T-cell (primary cell): ENCODE data around the gene DCC. TPM values are rescaled to one million over a fixed set of nuclear protein-coding genes. Genes with fewer than 3 reads are reported as not detected.

Experiments used
- ATAC-seq, 4 experiments: fragments of 200-7000 bp in 3 of 4; fragments of 150-1000 bp in 1 of 4; cut with Tn5 transposase; replicated peaks in 1 of 4; 1 replicate in 3 of 4; 2 replicates in 1 of 4; pipeline ENCODE4 v1.10.0; 2021; ENCODE audit warnings: moderate library complexity in 3 of 4, mild to moderate bottlenecking in 2 of 4, moderate number of reproducible peaks in 1 of 4
- CTCF ChIA-PET, 2 donors: fragments of 300-600 bp; sonication (Branson Sonifier 250); formaldehyde crosslinking; loops; one replicate each; lab custom pipeline; 2022; ENCODE audit warnings: antibody characterized with exemption in 2 of 2; lab: Charles Lee
- POLR2A ChIA-PET, 2 donors: fragments of 300-600 bp; sonication (Branson Sonifier 250); formaldehyde crosslinking; loops; one replicate each; lab custom pipeline; 2022; ENCODE audit warnings: antibody characterized with exemption in 2 of 2; lab: Charles Lee
- DNase-seq, 35 experiments: peaks; one replicate each; pipeline versions ENCODE4 v3.0.0 to v3.0.0-alpha.2; 2013 to 2023
- H3K27ac ChIP-seq: one replicate; pipeline ENCODE4 v1.5.1; 2013; ENCODE audit warnings: low read length
- H3K27me3 ChIP-seq, 2 experiments: replicated peaks in 1 of 2; 1 replicate in 1 of 2; 2 replicates in 1 of 2; pipeline versions ENCODE4 v1.6.1 to v1.7.0; 2013; ENCODE audit warnings: low read length in 1 of 2, mixed read lengths in 1 of 2; ENCODE audit not compliant: control insufficient read depth in 2 of 2, insufficient read depth in 2 of 2; ENCODE audit errors: extremely low read depth in 1 of 2
- H3K36me3 ChIP-seq, 2 donors: 1 replicate in 1 of 2; 2 replicates in 1 of 2; pipeline versions ENCODE4 v1.6.1 to v1.7.0; 2013; ENCODE audit warnings: low read length in 1 of 2; ENCODE audit not compliant: control insufficient read depth in 2 of 2, insufficient read depth in 1 of 2; ENCODE audit errors: extremely low read depth in 1 of 2
- H3K4me1 ChIP-seq, 2 experiments: 1 replicate in 1 of 2; 2 replicates in 1 of 2; pipeline versions ENCODE4 v1.6.1 to v1.7.0; 2013; ENCODE audit warnings: low read length in 2 of 2, mixed read lengths in 1 of 2; ENCODE audit not compliant: insufficient read depth in 2 of 2, control insufficient read depth in 1 of 2; ENCODE audit errors: extremely low read depth in 1 of 2
- H3K4me3 ChIP-seq, 2 donors: 1 replicate in 1 of 2; 2 replicates in 1 of 2; pipeline versions ENCODE4 v1.5.1 to v1.7.0; 2013; ENCODE audit warnings: mild to moderate bottlenecking in 2 of 2, low read length in 1 of 2, moderate library complexity in 1 of 2; ENCODE audit not compliant: control insufficient read depth in 1 of 2; ENCODE audit errors: extremely low read depth in 1 of 2
- H3K9me3 ChIP-seq: 2 replicates; pipeline ENCODE4 v1.7.0; 2013
- H3K27ac Mint-ChIP-seq, 2 donors: one replicate each; pipeline ENCODE4 v1.8.0; 2020 to 2021; ENCODE audit warnings: mild to moderate bottlenecking in 2 of 2, mixed read lengths in 2 of 2
- H3K27me3 Mint-ChIP-seq, 2 donors: one replicate each; pipeline ENCODE4 v1.8.0; 2021 to 2022; ENCODE audit warnings: mixed read lengths in 2 of 2
- H3K36me3 Mint-ChIP-seq: one replicate; pipeline ENCODE4 v1.8.0; 2021; ENCODE audit warnings: mixed read lengths
- H3K4me1 Mint-ChIP-seq, 3 donors: one replicate each; pipeline ENCODE4 v1.8.0; 2020 to 2022; ENCODE audit warnings: mixed read lengths in 3 of 3, mild to moderate bottlenecking in 1 of 3
- H3K4me3 Mint-ChIP-seq, 3 donors: one replicate each; pipeline ENCODE4 v1.8.0; 2020 to 2022; ENCODE audit warnings: mild to moderate bottlenecking in 3 of 3, mixed read lengths in 3 of 3, moderate library complexity in 3 of 3
- H3K9me3 Mint-ChIP-seq, 3 donors: one replicate each; pipeline ENCODE4 v1.8.0; 2020 to 2022; ENCODE audit warnings: mixed read lengths in 3 of 3
- WGBS: methylation state at CpG from one replicate; pipeline ENCODE4 v1.1.5; 2013; ENCODE audit warnings: missing lambda C conversion rate; ENCODE audit not compliant: insufficient coverage; 5-methylcytosine and 5-hydroxymethylcytosine counted together
- total RNA-seq, 35 experiments: library from RNA in 6 of 35; stranded (reverse) in 6 of 35; fragments of 120-200 nt in 1 of 35; gene quantifications; one replicate each; pipeline versions ENCODE4 v1.2.1 to v1.2.4 and lab custom pipeline; 2013 to 2026

DCC gene
- total RNA-seq, 5 donors from 2014 or later (not counting 1 experiment from before 2014, with no cell fraction given) = not detected

DNA sequence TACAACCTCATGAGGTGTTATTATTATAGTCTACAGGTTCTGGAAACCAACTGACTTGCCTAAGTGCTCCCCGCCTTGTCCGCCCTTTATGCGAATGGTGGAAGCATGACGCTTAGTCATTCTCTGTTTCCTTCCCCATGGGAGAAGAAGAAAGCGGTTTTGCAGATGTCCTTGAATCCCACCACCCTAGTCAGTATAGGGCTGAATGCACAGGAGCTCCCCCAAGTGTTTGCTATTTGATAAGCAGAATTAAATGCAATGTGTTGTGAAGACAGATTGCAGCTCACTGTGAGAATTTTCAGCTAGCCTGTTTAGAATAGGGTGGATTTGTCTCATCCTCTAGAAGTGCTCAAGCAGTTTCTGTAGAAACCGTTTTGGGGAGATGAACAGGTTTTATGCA lies 652.0 kb downstream of the DCC start:
- no CpG with 5 or more reads among the region's 6 CpGs for WGBS
- H3K27ac ChIP-seq = no peak overlapping the region
- no peaks in the 10 kb centered on the region for H3K27me3 ChIP-seq
- ChIA-PET CTCF (no interaction called here), POLR2A (no interaction called here)
- H3K9me3 Mint-ChIP-seq = peaks cover 4 to 8% (median 6%) of the 10 kb centered on the region in 3 donors
- no peaks in the 10 kb centered on the region for H3K4me1 Mint-ChIP-seq
- ATAC-seq (no peak), DNase-seq (no peak)
- H3K36me3 Mint-ChIP-seq = no peaks in the 10 kb centered on the region
- no peak overlapping the region for H3K4me3 Mint-ChIP-seq
- no peaks in the 10 kb centered on the region for H3K27me3 Mint-ChIP-seq
- no peak overlapping the region for H3K4me3 ChIP-seq
- H3K4me1 ChIP-seq = no peaks in the 10 kb centered on the region
- no peaks in the 10 kb centered on the region for H3K36me3 ChIP-seq
- H3K9me3 ChIP-seq = no peaks in the 10 kb centered on the region
- no peak overlapping the region for H3K27ac Mint-ChIP-seq

DNA sequence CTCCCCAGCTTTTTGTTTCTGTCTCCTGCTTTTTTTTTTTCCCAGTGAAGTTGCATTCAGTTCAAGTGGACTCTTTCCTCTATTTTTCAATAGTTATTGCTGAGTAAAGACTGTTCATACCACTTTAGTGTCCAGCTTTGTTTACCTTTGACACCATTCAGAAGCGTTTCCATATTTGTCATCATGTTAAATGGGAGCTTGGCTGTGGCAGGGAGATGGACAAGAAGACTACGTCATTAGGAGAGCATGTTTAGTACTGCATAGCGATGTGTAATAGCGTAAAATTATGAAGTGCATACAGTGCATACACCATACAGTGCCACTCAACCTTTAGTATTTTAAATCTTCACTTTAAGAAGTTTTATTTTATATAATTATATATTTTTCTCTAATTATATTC lies 655.9 kb downstream of the DCC start:
- H3K27me3 ChIP-seq = no peaks in the 10 kb centered on the region
- H3K27ac ChIP-seq = no peak overlapping the region
- DNase-seq (no peak), ATAC-seq (no peak)
- no peaks in the 10 kb centered on the region for H3K9me3 ChIP-seq
- no CpG with 5 or more reads among the region's 4 CpGs for WGBS
- H3K27ac Mint-ChIP-seq = no peak overlapping the region
- peaks cover 0 to 4% (median 4%) of the 10 kb centered on the region in 3 donors for H3K9me3 Mint-ChIP-seq
- H3K4me3 ChIP-seq = no peak overlapping the region
- H3K27me3 Mint-ChIP-seq = no peaks in the 10 kb centered on the region
- ChIA-PET CTCF (interaction anchor here in 1 of 2 donors (0.7 kb wide), 1 partner anchor 9 kb away, joined by 3 read pairs; no protein-coding TSS in a partner anchor), POLR2A (no interaction called here)
- no peaks in the 10 kb centered on the region for H3K4me1 ChIP-seq
- H3K4me3 Mint-ChIP-seq = no peak overlapping the region
- no peaks in the 10 kb centered on the region for H3K36me3 ChIP-seq
- no peaks in the 10 kb centered on the region for H3K36me3 Mint-ChIP-seq
- H3K4me1 Mint-ChIP-seq = no peaks in the 10 kb centered on the region

DNA sequence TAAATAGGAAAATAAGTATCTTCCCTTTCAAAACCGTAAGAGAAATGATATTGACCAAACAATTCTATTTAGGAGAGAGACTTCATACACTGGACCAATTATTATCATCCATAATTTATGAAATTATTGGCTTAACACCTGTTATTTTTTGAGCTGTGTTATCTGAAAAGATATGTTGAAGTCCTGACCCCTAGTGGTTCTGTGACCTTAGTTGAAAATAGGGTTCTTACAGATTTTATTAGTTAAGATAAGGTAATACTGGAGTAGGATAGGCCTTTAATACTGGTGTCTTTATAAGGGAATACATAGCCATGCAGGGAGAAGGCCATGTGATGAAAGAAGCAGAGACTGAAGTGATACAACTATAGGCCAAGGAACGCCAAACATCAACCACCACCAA lies 659.6 kb downstream of the DCC start:
- Mint-ChIP-seq H3K36me3 (no peaks in the 10 kb centered on the region), H3K4me1 (no peaks in the 10 kb centered on the region), H3K27ac (no peak overlapping the region), H3K9me3 (peaks cover 3 to 11% (median 4%) of the 10 kb centered on the region in 3 donors), H3K27me3 (no peaks in the 10 kb centered on the region), H3K4me3 (no peak overlapping the region)
- no peak overlapping the region for H3K4me3 ChIP-seq
- no peaks in the 10 kb centered on the region for H3K4me1 ChIP-seq
- no peaks in the 10 kb centered on the region for H3K27me3 ChIP-seq
- WGBS = no CpG with 5 or more reads among the region's 2 CpGs
- ChIA-PET POLR2A (interaction anchor here in 1 of 2 donors (0.7 kb wide), 1 partner anchor 150 kb away, joined by 4 read pairs; no protein-coding TSS in a partner anchor), CTCF (interaction anchor here in 1 of 2 donors (0.6 kb wide), 1 partner anchor 9 kb away, joined by 3 read pairs; no protein-coding TSS in a partner anchor)
- ATAC-seq (no peak), DNase-seq (no peak)
- H3K36me3 ChIP-seq = no peaks in the 10 kb centered on the region
- no peak overlapping the region for H3K27ac ChIP-seq
- no peaks in the 10 kb centered on the region for H3K9me3 ChIP-seq

DNA sequence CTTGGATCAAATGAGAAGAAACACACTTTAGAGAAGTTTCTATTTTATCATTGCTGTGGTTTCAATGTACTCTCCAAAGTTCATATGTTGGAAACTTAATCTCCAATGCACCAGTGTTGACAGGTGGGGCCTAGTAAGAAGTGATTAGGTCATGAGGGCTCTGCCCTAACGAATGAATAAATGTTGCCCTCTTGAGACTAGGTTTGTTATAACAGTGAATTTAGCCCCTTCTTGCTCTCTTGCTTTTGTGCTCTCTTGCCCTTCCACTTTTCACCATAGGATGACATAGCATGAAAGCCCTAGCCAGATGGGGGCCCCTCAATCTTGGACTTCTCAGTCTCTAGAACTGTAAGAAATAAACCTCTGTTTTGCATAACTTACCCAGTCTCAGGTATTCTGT lies 664.8 kb downstream of the DCC start:
- no peak overlapping the region for H3K27ac ChIP-seq
- Mint-ChIP-seq H3K36me3 (no peaks in the 10 kb centered on the region), H3K9me3 (peaks cover 0 to 18% (median 6%) of the 10 kb centered on the region in 3 donors), H3K4me3 (no peak overlapping the region), H3K27ac (no peak overlapping the region), H3K27me3 (no peaks in the 10 kb centered on the region), H3K4me1 (no peaks in the 10 kb centered on the region)
- H3K4me1 ChIP-seq = no peaks in the 10 kb centered on the region
- ATAC-seq (no peak), DNase-seq (no peak)
- ChIA-PET CTCF (no interaction called here), POLR2A (no interaction called here)
- H3K9me3 ChIP-seq = no peaks in the 10 kb centered on the region
- H3K27me3 ChIP-seq = no peaks in the 10 kb centered on the region
- H3K36me3 ChIP-seq = no peaks in the 10 kb centered on the region
- WGBS = 40% methylated on average over 1 of the region's 1 CpG
- H3K4me3 ChIP-seq = no peak overlapping the region

DNA sequence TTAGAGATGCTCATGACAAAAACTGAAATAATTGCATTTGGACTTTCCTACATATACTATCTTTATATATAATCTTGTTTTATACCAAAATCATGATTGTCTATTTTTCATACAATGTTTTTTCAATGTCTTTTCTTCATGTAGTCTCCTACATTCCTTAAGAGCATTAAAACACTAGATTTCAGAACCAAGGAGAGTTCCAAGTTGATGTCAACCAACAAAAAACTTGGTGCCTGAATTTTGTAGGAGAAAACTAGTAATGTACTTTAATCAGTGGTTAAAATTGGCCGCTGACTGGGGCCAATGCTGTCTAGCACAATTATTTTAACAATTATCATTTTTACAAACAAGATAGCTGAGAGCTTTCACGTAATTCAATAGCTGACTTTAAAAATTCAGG lies 678.8 kb downstream of the DCC start:
- no peak overlapping the region for H3K27ac ChIP-seq
- H3K4me1 ChIP-seq = no peaks in the 10 kb centered on the region
- no peaks in the 10 kb centered on the region for H3K36me3 ChIP-seq
- no peak for ATAC-seq
- no peaks in the 10 kb centered on the region for H3K27me3 ChIP-seq
- no peaks in the 10 kb centered on the region for H3K4me1 Mint-ChIP-seq
- DNase-seq = no peak
- H3K36me3 Mint-ChIP-seq = no peaks in the 10 kb centered on the region
- no peak overlapping the region for H3K27ac Mint-ChIP-seq
- H3K4me3 Mint-ChIP-seq = no peak overlapping the region
- no peak overlapping the region for H3K4me3 ChIP-seq
- CTCF ChIA-PET = no interaction called here
- WGBS = no CpG with 5 or more reads among the region's 2 CpGs
- POLR2A ChIA-PET = no interaction called here
- H3K9me3 ChIP-seq = no peaks in the 10 kb centered on the region
- peaks cover 2 to 9% (median 8%) of the 10 kb centered on the region in 3 donors for H3K9me3 Mint-ChIP-seq
- H3K27me3 Mint-ChIP-seq = no peaks in the 10 kb centered on the region

DNA sequence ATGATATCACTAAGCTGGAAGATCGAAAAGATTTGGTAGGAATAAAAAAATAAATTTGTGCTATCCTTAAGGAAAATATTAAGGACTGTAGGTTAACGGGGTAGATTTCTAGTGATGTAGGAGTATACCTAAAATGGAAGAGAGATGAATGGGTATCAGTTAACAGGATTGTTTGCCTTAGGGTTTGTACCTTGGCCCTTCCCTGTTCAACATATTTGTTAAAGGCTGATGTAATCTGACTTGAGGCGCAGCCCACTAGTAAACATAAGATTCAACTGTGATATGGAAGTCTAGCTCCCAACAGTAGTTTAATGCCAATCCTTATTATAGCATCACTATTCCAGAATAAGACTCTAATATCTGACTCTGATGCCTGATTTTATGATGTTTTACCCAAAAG lies 685.2 kb downstream of the DCC start:
- ATAC-seq (no peak), DNase-seq (no peak)
- Histone ChIP-seq H3K4me3 (no peak overlapping the region), H3K36me3 (no peaks in the 10 kb centered on the region), H3K27me3 (no peaks in the 10 kb centered on the region), H3K9me3 (no peaks in the 10 kb centered on the region), H3K27ac (no peak overlapping the region), H3K4me1 (no peaks in the 10 kb centered on the region)
- WGBS = 100% methylated on average over 1 of the region's 3 CpGs
- Mint-ChIP-seq H3K9me3 (peaks cover 0 to 5% (median 0%) of the 10 kb centered on the region in 3 donors), H3K27me3 (no peaks in the 10 kb centered on the region), H3K27ac (no peak overlapping the region), H3K4me3 (no peak overlapping the region), H3K4me1 (no peaks in the 10 kb centered on the region), H3K36me3 (no peaks in the 10 kb centered on the region)
- ChIA-PET CTCF (no interaction called here), POLR2A (no interaction called here)

DNA sequence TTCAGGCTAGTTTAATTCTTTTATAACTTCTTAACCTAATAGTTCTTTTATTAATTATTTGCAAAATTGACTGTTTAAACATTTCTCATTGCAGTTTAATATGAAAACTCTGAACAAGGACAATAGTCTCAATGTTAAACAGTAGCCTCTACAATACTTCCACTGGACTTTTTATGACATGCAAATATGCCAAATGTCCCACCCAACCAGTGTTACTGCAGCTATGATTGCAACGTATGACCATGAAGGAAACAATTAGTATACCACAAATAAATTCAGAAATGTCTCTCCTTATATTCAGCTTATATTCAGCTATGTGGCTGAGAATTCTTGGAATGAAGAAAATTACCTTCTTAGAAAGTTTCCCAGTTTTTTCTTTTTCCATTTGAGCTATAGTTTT lies 688.6 kb downstream of the DCC start:
- ChIA-PET CTCF (no interaction called here), POLR2A (no interaction called here)
- Histone ChIP-seq H3K27ac (no peak overlapping the region), H3K4me3 (no peak overlapping the region), H3K36me3 (no peaks in the 10 kb centered on the region), H3K4me1 (no peaks in the 10 kb centered on the region), H3K27me3 (no peaks in the 10 kb centered on the region), H3K9me3 (no peaks in the 10 kb centered on the region)
- no CpG with 5 or more reads among the region's 1 CpG for WGBS
- Mint-ChIP-seq H3K9me3 (peaks cover 0 to 5% (median 0%) of the 10 kb centered on the region in 3 donors), H3K27ac (no peak overlapping the region), H3K36me3 (no peaks in the 10 kb centered on the region), H3K4me1 (no peaks in the 10 kb centered on the region), H3K27me3 (no peaks in the 10 kb centered on the region), H3K4me3 (no peak overlapping the region)
- DNase-seq (no peak), ATAC-seq (no peak)
